ENCODE results near the gene TCEAL9.
"Not testable (repeated sequence)": the region's sequence is repeated elsewhere in the genome, so short reads cannot be mapped to it uniquely, and the experiment has no call there.

The TCEAL9 gene

DNA sequence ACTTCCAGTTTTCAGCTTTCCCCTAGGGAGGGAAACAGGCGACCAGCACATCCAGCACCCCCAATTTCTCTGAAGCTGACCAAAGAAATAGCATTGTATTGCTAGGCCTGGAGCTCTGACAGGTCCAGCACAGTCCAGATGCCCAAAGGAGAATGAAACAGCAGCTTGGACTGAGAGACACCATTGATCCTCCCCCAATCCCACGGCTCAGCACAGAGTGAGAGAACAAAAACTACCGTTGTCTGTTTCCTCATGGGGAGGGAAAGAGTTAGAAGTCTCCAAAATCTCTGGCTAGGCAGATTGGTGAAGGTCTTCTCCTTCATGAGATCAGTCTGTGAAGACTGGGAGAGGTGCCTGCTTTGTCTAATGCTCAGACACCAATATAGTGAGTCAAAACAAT, 17.6 kb upstream of the TCEAL9 start:
- DNase-seq (ENCODE audit: low spot score), result no peak
- H3K27ac ChIP-seq, result no peak overlapping the region
- TF ChIP-seq, protein P1, sequence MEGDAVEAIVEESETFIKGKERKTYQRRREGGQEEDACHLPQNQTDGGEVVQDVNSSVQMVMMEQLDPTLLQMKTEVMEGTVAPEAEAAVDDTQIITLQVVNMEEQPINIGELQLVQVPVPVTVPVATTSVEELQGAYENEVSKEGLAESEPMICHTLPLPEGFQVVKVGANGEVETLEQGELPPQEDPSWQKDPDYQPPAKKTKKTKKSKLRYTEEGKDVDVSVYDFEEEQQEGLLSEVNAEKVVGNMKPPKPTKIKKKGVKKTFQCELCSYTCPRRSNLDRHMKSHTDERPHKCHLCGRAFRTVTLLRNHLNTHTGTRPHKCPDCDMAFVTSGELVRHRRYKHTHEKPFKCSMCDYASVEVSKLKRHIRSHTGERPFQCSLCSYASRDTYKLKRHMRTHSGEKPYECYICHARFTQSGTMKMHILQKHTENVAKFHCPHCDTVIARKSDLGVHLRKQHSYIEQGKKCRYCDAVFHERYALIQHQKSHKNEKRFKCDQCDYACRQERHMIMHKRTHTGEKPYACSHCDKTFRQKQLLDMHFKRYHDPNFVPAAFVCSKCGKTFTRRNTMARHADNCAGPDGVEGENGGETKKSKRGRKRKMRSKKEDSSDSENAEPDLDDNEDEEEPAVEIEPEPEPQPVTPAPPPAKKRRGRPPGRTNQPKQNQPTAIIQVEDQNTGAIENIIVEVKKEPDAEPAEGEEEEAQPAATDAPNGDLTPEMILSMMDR (IDR thresholded peaks at IDR 0.05), result no peak
- H3K4me3 ChIP-seq, result no peak overlapping the region

DNA sequence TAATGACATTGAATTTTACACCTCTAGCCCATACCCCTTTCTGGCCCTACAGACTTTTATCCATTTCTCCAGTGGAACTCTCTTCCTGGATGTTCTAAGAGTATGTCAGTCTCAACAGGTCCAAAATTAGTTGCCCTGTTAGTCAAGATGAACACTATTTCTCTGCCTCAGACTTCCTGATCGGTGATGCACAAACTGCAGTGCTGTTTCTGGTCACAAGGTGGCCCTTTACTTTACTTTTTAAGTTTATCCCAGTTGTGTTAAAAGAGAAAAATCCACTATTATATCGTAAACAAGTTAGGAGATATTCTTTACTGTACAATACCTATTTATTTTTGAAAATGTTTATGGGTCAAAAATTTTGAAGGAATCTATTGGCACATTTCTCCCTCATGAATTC, 13.2 kb upstream of the TCEAL9 start:
- Histone ChIP-seq H3K4me3 (no peak overlapping the region), H3K27ac (no peak overlapping the region)
- TF ChIP-seq, protein P1 (IDR thresholded peaks at IDR 0.05), result no peak
- DNase-seq (ENCODE audit: low spot score), result no peak

DNA sequence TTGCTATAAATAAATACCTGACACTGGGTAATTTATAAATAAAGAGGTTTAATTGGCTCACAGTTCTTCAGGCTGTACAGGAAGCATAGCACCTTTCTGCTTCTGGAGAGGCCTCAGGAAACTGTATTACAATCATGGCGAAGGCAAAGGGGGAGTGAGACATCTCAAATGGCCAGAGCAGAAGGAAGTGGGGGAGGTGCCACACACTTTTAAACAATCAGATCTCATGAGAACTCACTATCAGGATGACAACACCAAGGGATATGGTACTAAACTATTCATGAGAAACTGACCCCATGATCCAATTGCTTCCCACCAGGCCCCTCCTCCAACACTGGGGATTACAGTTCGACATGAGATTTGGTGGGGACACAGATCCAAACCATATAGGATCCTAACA, 11.7 kb upstream of the TCEAL9 start:
- H3K4me3 ChIP-seq, result no peak overlapping the region
- TF ChIP-seq, protein P1 (IDR thresholded peaks at IDR 0.05), result no peak
- no peak for DNase-seq (ENCODE audit: low spot score)
- H3K27ac ChIP-seq, result no peak overlapping the region

DNA sequence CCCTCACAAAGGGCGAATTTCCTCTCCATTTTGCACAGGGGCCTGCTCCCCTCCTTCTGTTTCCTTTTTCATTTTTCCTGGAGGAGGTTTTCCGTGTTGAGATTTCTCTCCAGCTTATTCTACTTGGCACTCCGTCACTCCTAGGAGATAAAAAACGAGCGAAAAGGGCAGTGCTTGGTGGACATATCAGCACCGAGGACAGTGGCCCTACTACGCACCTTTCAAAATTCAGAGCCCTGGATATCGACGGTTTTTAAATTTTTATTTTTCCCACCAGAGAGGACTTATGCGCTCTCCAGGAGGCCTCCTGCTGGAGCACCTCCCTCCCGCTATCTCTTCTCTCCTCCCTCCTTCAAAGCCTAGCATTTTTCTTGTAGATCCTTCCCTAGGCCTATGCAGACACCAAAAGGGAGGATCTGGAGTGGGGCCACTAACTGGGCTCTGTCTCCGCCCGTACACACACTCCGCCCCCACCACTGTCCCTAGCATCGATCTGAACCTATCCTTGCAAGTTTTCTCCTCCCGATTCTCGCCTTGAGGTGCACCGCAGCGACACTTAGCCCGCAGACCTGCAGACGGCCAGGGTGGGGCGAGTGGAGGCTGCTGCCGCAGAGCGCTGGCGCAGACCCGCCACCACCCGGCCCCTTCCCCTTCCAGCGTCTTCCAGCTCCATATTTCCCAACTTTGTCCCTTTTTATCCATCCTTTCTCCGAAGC, 8.5 kb upstream of the TCEAL9 start:
- TF ChIP-seq, protein P1 (IDR thresholded peaks at IDR 0.05), result no peak
- Histone ChIP-seq H3K27ac (no peak overlapping the region), H3K4me3 (no peak overlapping the region)
- no peak for DNase-seq (ENCODE audit: low spot score)

DNA sequence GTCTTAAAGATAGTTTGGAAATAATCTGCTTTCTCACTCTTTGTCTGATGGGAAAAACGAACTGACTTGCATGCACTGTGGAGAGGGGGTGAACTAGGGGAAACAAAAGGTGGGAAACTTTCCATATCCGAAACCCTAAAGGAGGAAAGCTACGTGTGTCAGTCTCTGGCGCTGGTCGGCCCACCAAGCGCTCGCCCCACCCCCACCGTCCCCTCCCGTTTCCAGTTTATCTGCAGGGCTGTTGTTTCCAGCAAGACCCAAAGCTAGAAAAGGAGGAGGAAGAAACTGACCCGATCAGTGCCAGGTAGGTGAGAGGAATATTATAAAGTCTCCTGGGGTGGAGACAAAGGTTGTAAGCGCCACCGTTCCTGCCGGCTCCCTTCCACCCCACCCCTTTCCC, 552 bp downstream of the TCEAL9 start:
- TF ChIP-seq, protein P1 (IDR thresholded peaks at IDR 0.05), result no peak
- peak overlapping the region; percentile 80 for H3K4me3 ChIP-seq
- peak overlapping the region; percentile 87 to 94 for H3K27ac ChIP-seq
- DNase-seq (ENCODE audit: low spot score), result no peak

DNA sequence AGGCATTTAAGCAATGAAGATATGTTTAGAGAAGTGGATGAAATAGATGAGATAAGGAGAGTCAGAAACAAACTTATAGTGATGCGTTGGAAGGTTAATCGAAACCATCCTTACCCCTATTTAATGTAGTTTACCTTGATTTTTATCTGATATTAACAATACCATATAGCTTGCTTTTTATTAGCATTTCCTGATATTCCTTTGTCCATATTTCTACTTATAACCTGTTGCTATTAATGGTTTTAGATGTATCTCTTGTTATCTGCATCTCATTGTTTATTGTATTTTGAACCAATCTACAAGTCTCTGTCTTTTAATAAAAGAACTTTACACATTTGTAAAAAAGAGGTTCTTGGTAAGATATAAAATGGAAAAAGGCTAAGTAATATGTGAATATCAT, 1.6 kb downstream of the TCEAL9 start:
- TF ChIP-seq, protein P1 (IDR thresholded peaks at IDR 0.05), result no peak
- H3K4me3 ChIP-seq, result peak overlapping the region; percentile 80
- H3K27ac ChIP-seq, result no peak overlapping the region
- DNase-seq (ENCODE audit: low spot score), result no peak

DNA sequence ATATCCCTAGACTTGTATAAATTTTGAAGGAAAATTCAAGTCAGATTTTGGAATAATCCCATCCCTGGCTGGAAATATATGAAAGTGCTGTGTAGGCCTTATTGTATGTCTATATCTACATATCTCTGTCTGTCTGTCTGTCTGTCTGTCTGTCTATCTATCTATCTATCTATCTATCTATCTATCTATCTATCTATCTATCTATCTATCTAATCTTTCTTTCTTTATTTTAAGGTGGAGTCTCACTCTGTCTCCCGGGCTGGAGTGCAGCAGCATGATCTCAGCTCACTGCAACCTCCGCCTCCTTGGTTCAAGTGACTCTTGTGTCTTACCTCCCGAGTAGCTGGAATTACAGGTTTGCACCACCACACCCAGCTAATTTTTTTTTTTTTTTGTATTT, 3.3 kb downstream of the TCEAL9 start:
- H3K4me3 ChIP-seq; DNase-seq (ENCODE audit: low spot score); H3K27ac ChIP-seq: not testable (repeated sequence)
